Measurements from ENCODE around the gene CFAP299. TPM values are rescaled to one million over a fixed set of nuclear protein-coding genes. Genes with fewer than 3 reads are reported as not detected.
"Not testable (repeated sequence)": the region's sequence is repeated elsewhere in the genome, so short reads cannot be mapped to it uniquely, and the experiment has no call there.

The CFAP299 gene
- total and polyA plus RNA-seq, 4 donors = not detected

DNA sequence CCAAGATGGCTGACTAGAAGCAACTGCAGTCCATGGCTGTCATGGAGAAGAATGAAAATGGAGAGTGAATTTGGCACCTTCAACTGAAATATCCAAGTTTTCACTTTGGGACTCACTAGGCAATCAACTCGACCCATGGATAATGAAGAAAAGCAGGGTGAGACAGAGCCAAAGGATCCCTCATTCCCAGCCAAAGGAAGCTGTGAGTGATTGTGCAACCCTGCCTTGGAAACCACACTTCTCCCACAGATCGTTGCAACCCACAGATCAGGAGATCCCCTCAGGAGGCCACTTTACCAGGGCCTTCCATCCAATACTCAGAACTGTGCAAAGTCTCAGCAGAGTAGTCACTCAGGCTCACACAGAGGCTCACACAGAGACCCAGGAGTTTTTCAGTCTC lies 4.5 kb downstream of the CFAP299 start:
- Histone ChIP-seq H3K4me3 (ENCODE audit: low read length in 2 of 2) (no peak overlapping the region), H3K27me3 (ENCODE audit: control insufficient read depth in 1 of 2, insufficient read depth in 2 of 2, low read length in 1 of 2) (no peaks in the 10 kb centered on the region), H3K4me1 (ENCODE audit: control insufficient read depth in 1 of 2, insufficient read depth in 2 of 2, low read length in 2 of 2) (no peaks in the 10 kb centered on the region), H3K9me3 (ENCODE audit: control insufficient read depth, low read length) (peaks cover 2% of the 10 kb centered on the region), H3K36me3 (ENCODE audit: control insufficient read depth in 1 of 2, insufficient read depth in 2 of 2, low read length in 1 of 2) (no peaks in the 10 kb centered on the region), H3K27ac (ENCODE audit: low read depth in 1 of 2, low read length in 2 of 2) (no peak overlapping the region)
- 59 to 60% methylated on average over 2 of the region's 2 CpGs for WGBS, 2 donors
- ATAC-seq (ENCODE audit: low FRiP score) = no peak
- DNase-seq = no peak
- intact Hi-C loops (cut with DNase I) = no loop called here

DNA sequence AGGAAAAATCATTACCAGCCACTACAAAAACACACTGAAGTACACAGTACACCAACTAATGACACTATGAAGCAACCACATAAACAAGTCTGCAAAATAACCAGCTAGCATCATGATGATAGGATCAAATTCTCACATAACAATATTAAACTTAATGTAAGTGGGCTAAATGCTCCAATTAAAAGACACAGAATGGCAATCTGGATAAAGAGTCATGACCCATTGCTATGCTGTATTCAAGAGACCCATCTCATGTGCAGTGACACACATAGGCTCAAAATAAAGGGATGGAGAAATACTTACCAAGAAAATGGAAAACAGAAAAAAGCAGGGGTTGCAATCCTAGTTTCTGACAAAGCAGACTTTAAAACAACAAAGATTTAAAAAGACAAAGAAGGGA lies 7.2 kb downstream of the CFAP299 start:
- H3K4me1 ChIP-seq (ENCODE audit: control insufficient read depth in 1 of 2, insufficient read depth in 2 of 2, low read length in 2 of 2); H3K27me3 ChIP-seq (ENCODE audit: control insufficient read depth in 1 of 2, insufficient read depth in 2 of 2, low read length in 1 of 2); H3K4me3 ChIP-seq (ENCODE audit: low read length in 2 of 2); H3K27ac ChIP-seq (ENCODE audit: low read depth in 1 of 2, low read length in 2 of 2); ATAC-seq (ENCODE audit: low FRiP score); intact Hi-C loops (cut with DNase I); DNase-seq; H3K9me3 ChIP-seq (ENCODE audit: control insufficient read depth, low read length); H3K36me3 ChIP-seq (ENCODE audit: control insufficient read depth in 1 of 2, insufficient read depth in 2 of 2, low read length in 1 of 2): not testable (repeated sequence)

DNA sequence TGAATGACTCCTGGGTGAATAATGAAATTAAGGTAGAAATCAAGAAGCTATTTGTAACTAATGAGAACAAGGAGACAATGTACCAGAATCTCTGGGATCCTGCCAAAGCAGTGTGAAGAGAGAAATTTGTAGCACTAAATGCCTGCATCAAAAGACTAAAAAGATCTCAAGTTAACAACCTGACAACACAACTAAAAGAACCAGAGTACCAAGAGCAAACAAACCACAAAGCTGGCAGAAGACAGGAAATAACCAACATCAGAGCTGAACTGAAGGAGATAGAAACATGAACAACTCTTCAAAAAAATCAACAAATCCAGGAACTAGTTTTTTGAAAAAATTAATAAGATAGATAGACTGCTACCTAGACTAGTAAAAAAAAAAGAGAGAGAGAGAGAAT lies 8.4 kb downstream of the CFAP299 start:
- no peaks in the 10 kb centered on the region for H3K4me1 ChIP-seq (ENCODE audit: control insufficient read depth in 1 of 2, insufficient read depth in 2 of 2, low read length in 2 of 2)
- H3K4me3 ChIP-seq (ENCODE audit: low read length in 2 of 2) = no peak overlapping the region
- H3K9me3 ChIP-seq (ENCODE audit: control insufficient read depth, low read length) = peaks cover 2% of the 10 kb centered on the region
- no peak for ATAC-seq (ENCODE audit: low FRiP score)
- H3K27ac ChIP-seq (ENCODE audit: low read depth in 1 of 2, low read length in 2 of 2) = no peak overlapping the region
- no peak for DNase-seq
- H3K27me3 ChIP-seq (ENCODE audit: control insufficient read depth in 1 of 2, insufficient read depth in 2 of 2, low read length in 1 of 2) = no peaks in the 10 kb centered on the region
- no peaks in the 10 kb centered on the region for H3K36me3 ChIP-seq (ENCODE audit: control insufficient read depth in 1 of 2, insufficient read depth in 2 of 2, low read length in 1 of 2)
- intact Hi-C loops (cut with DNase I) = no loop called here

DNA sequence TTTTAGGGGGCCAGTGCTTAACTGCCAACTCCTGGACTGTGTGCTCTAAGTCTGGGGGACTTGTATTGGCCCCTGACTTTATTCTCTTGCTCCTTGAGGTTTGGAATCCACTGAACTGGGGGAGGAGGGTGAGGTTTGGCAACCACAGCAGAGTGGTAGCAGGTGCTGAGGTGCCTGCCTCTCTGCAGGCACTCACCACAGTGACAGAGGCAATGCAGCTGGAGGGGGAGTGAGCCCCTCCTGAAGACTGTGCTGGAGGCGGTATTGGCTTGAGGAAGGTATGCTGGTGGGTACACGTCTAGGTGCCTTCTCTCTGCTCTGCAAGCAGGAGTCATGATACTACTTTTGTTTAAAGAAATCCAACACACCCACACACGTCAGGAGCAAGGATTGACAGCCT lies 24.6 kb downstream of the CFAP299 start:
- Histone ChIP-seq H3K27me3 (ENCODE audit: control insufficient read depth in 1 of 2, insufficient read depth in 2 of 2, low read length in 1 of 2) (no peaks in the 10 kb centered on the region), H3K4me3 (ENCODE audit: low read length in 2 of 2) (no peak overlapping the region), H3K27ac (ENCODE audit: low read depth in 1 of 2, low read length in 2 of 2) (no peak overlapping the region), H3K36me3 (ENCODE audit: control insufficient read depth in 1 of 2, insufficient read depth in 2 of 2, low read length in 1 of 2) (no peaks in the 10 kb centered on the region), H3K4me1 (ENCODE audit: control insufficient read depth in 1 of 2, insufficient read depth in 2 of 2, low read length in 2 of 2) (no peaks in the 10 kb centered on the region), H3K9me3 (ENCODE audit: control insufficient read depth, low read length) (no peaks in the 10 kb centered on the region)
- ATAC-seq (ENCODE audit: low FRiP score) (no peak), DNase-seq (no peak)
- intact Hi-C loops (cut with DNase I) = loop anchor here in 1 of 2 donors (10.0 kb wide), 1 partner anchor 625 kb away; no protein-coding TSS in a partner anchor
- 34 to 35% methylated on average over 3 of the region's 3 CpGs for WGBS, 2 donors

DNA sequence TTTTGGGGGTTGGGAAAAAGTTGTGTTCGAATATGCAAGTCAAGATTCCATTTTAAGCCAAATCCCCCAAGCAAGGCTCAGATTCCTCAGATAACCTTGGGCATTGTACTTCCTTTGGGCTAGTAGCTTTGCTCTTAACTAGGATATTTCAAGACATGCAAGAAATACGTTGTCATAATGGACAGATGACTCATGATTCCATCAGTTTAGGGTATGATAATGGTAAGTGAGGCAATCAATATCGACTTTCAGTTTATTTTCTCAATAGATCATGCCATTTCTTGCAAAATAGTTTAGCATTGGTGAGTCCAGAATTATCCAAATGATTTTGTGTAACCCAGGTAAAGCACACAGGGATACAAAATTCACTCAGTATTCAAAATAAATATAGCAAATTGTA lies 25.4 kb downstream of the CFAP299 start:
- no peaks in the 10 kb centered on the region for H3K36me3 ChIP-seq (ENCODE audit: control insufficient read depth in 1 of 2, insufficient read depth in 2 of 2, low read length in 1 of 2)
- no peaks in the 10 kb centered on the region for H3K4me1 ChIP-seq (ENCODE audit: control insufficient read depth in 1 of 2, insufficient read depth in 2 of 2, low read length in 2 of 2)
- no peaks in the 10 kb centered on the region for H3K27me3 ChIP-seq (ENCODE audit: control insufficient read depth in 1 of 2, insufficient read depth in 2 of 2, low read length in 1 of 2)
- H3K4me3 ChIP-seq (ENCODE audit: low read length in 2 of 2) = no peak overlapping the region
- H3K9me3 ChIP-seq (ENCODE audit: control insufficient read depth, low read length) = no peaks in the 10 kb centered on the region
- no peak overlapping the region for H3K27ac ChIP-seq (ENCODE audit: low read depth in 1 of 2, low read length in 2 of 2)
- ATAC-seq (ENCODE audit: low FRiP score) (no peak), DNase-seq (no peak)
- intact Hi-C loops (cut with DNase I) = loop anchor here in 1 of 2 donors (10.0 kb wide), 1 partner anchor 624 kb away; no protein-coding TSS in a partner anchor
- 31 to 33% methylated on average over 3 of the region's 3 CpGs for WGBS, 2 donors

DNA sequence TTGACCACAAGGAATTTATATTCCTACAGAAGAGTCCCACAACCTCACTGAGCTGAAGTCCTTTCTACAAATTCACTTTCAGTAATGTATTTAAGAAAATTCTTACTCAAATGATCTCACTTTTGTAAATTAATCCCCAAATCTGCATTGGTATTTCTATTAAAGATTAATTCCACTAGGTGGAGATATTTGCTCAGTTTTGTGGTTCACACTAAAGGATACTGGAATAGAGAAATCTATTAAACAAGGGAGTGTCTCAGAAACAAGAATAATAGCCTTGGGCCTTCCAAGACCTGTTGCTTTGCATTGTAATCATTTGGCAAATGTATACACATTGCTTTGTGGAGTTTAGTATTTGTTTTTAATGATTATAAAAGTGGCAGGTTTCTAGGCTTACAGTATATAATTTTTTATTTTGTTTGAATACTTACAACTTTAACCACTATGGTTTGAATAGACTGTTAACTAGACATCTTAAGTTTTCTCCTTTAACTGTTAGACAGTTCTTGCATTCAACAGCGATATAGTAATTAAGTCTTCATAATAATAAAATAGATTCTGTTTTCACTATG lies 25.9 kb downstream of the CFAP299 start:
- Histone ChIP-seq H3K36me3 (ENCODE audit: control insufficient read depth in 1 of 2, insufficient read depth in 2 of 2, low read length in 1 of 2) (no peaks in the 10 kb centered on the region), H3K4me3 (ENCODE audit: low read length in 2 of 2) (no peak overlapping the region), H3K4me1 (ENCODE audit: control insufficient read depth in 1 of 2, insufficient read depth in 2 of 2, low read length in 2 of 2) (no peaks in the 10 kb centered on the region), H3K27me3 (ENCODE audit: control insufficient read depth in 1 of 2, insufficient read depth in 2 of 2, low read length in 1 of 2) (no peaks in the 10 kb centered on the region), H3K27ac (ENCODE audit: low read depth in 1 of 2, low read length in 2 of 2) (no peak overlapping the region), H3K9me3 (ENCODE audit: control insufficient read depth, low read length) (no peaks in the 10 kb centered on the region)
- 59 to 73% methylated on average over 1 of the region's 1 CpG for WGBS, 2 donors
- ATAC-seq (ENCODE audit: low FRiP score) (no peak), DNase-seq (no peak)
- intact Hi-C loops (cut with DNase I) = loop anchor here in 1 of 2 donors (10.0 kb wide), 1 partner anchor 623 kb away; no protein-coding TSS in a partner anchor

DNA sequence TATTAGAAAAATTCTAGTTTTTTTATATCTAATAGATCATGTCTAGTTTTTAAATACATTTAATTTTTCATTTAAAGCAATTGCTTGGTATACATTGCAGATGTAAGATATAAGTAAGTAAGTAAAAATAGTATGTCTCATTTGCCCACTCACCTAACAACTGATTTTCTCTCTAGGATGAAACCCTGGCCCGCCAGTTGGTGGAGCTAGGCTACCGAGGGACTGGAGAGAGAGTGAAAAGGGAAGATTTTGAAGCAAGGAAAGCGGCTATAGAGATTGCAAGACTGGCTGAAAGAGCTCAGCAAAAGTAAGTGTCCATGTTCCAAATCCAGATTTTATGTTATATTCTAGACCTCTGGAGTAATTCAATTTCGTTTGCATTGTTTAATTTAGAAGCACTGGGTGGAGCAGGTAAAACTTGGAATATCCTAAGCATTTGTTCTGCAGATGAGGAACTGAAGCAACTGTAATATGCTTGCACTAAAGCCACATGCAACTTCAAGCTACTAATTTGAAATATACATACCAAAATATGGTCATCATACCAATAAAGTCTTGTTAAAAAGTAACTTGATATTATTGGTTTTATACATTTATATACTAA lies 27.1 kb downstream of the CFAP299 start:
- Histone ChIP-seq H3K36me3 (ENCODE audit: control insufficient read depth in 1 of 2, insufficient read depth in 2 of 2, low read length in 1 of 2) (no peaks in the 10 kb centered on the region), H3K27me3 (ENCODE audit: control insufficient read depth in 1 of 2, insufficient read depth in 2 of 2, low read length in 1 of 2) (no peaks in the 10 kb centered on the region), H3K27ac (ENCODE audit: low read depth in 1 of 2, low read length in 2 of 2) (no peak overlapping the region), H3K4me1 (ENCODE audit: control insufficient read depth in 1 of 2, insufficient read depth in 2 of 2, low read length in 2 of 2) (no peaks in the 10 kb centered on the region), H3K9me3 (ENCODE audit: control insufficient read depth, low read length) (no peaks in the 10 kb centered on the region), H3K4me3 (ENCODE audit: low read length in 2 of 2) (no peak overlapping the region)
- intact Hi-C loops (cut with DNase I) = loop anchor here in 1 of 2 donors (10.0 kb wide), 1 partner anchor 622 kb away; no protein-coding TSS in a partner anchor
- 7 to 11% methylated on average over 4 of the region's 4 CpGs for WGBS, 2 donors
- ATAC-seq (ENCODE audit: low FRiP score) (no peak), DNase-seq (no peak)

DNA sequence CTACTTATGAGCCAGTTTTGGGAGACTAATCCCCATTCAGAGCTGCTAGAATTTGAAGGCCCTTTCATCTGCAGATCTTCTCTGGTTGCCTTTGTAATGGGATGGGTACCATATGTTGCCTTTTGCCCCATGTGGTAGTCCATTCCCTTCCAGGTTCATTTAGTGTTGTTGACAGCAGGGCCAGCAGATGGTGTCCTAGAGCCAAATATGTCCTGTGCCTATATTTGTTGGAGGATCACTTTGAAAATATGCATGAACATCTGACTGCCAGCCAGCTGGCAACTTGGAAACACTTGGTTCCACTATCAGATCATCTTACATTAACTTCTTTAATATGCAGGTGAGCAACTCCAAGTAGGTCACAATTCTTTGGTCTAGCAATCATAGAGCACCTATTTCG lies 30.4 kb downstream of the CFAP299 start:
- Histone ChIP-seq H3K4me3 (ENCODE audit: low read length in 2 of 2) (no peak overlapping the region), H3K9me3 (ENCODE audit: control insufficient read depth, low read length) (peaks cover 2% of the 10 kb centered on the region), H3K4me1 (ENCODE audit: control insufficient read depth in 1 of 2, insufficient read depth in 2 of 2, low read length in 2 of 2) (no peaks in the 10 kb centered on the region), H3K36me3 (ENCODE audit: control insufficient read depth in 1 of 2, insufficient read depth in 2 of 2, low read length in 1 of 2) (no peaks in the 10 kb centered on the region), H3K27ac (ENCODE audit: low read depth in 1 of 2, low read length in 2 of 2) (no peak overlapping the region), H3K27me3 (ENCODE audit: control insufficient read depth in 1 of 2, insufficient read depth in 2 of 2, low read length in 1 of 2) (no peaks in the 10 kb centered on the region)
- DNase-seq (no peak), ATAC-seq (ENCODE audit: low FRiP score) (no peak)
- intact Hi-C loops (cut with DNase I) = loop anchor here (5.0 to 10.0 kb wide), 2 partner anchors 619 to 626 kb away; no protein-coding TSS in a partner anchor
- WGBS, 2 donors = 79 to 85% methylated on average over 1 of the region's 1 CpG

DNA sequence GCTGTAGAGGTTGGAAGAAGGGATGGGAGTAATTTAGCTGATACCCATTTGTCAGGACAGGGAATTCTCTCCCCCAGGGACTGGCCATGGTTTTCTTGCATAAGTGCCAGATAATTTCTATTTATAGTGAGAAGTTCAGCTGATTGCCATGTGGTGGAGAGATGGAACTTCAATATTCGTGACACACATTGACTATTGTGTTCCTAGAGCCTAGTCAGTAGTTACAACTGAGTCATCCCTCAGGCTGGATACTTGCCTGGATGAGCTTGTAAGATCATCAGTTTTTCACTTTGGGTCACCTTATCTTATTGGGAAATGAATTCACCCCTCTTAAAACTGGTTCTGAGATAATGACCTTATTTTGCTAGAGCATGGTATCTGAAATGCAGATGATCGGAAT lies 32.2 kb downstream of the CFAP299 start:
- intact Hi-C loops (cut with DNase I) = loop anchor here (5.0 to 10.0 kb wide), 2 partner anchors 617 to 625 kb away; no protein-coding TSS in a partner anchor
- no peak overlapping the region for H3K4me3 ChIP-seq (ENCODE audit: low read length in 2 of 2)
- H3K36me3 ChIP-seq (ENCODE audit: control insufficient read depth in 1 of 2, insufficient read depth in 2 of 2, low read length in 1 of 2) = no peaks in the 10 kb centered on the region
- no peak for DNase-seq
- WGBS, 2 donors = 72 to 76% methylated on average over 2 of the region's 2 CpGs
- no peaks in the 10 kb centered on the region for H3K4me1 ChIP-seq (ENCODE audit: control insufficient read depth in 1 of 2, insufficient read depth in 2 of 2, low read length in 2 of 2)
- H3K27me3 ChIP-seq (ENCODE audit: control insufficient read depth in 1 of 2, insufficient read depth in 2 of 2, low read length in 1 of 2) = no peaks in the 10 kb centered on the region
- no peak overlapping the region for H3K27ac ChIP-seq (ENCODE audit: low read depth in 1 of 2, low read length in 2 of 2)
- peaks cover 2% of the 10 kb centered on the region for H3K9me3 ChIP-seq (ENCODE audit: control insufficient read depth, low read length)
- no peak for ATAC-seq (ENCODE audit: low FRiP score)

Data from aorta (tissue), 5 donors.